ENCODE data around the gene PREB.

Gene PREB

GRCh38 chr2:27100036-27100435 lies 34.4 kb downstream of the PREB start:
- DNase-seq (ENCODE audit: extremely low spot score) = no peak
- no peak for TF ChIP-seq CTCF (IDR thresholded peaks at IDR 0.05; ENCODE audit: control extremely low read depth, extremely low read depth, low read depth, missing control alignments)
- ChIA-PET CTCF (interaction anchor here (0.9 to 10.8 kb wide), 15 partner anchors 8 to 205 kb away, joined by 3 to 136 read pairs (median 4); partner anchors contain the start of genes KHK, PREB and TRIM54), POLR2A (no interaction called here)

GRCh38 chr2:27099334-27099955 lies 35.0 kb downstream of the PREB start:
- DNase-seq (ENCODE audit: extremely low spot score) = no peak
- ChIA-PET CTCF (interaction anchor here (0.7 to 10.8 kb wide), 17 partner anchors 8 to 206 kb away, joined by 3 to 136 read pairs (median 4); partner anchors contain the start of genes KHK, PREB and TRIM54), POLR2A (no interaction called here)
- TF ChIP-seq CTCF (IDR thresholded peaks at IDR 0.05; ENCODE audit: control extremely low read depth, extremely low read depth, low read depth, missing control alignments) = no peak

GRCh38 chr2:27097341-27097740 lies 37.1 kb downstream of the PREB start:
- CTCF ChIA-PET = interaction anchor here (0.7 to 10.8 kb wide), 19 partner anchors 8 to 586 kb away, joined by 3 to 136 read pairs (median 5); partner anchors contain the start of genes KHK and TRIM54
- POLR2A ChIA-PET = no interaction called here
- no peak for DNase-seq (ENCODE audit: extremely low spot score)
- no peak for TF ChIP-seq CTCF (IDR thresholded peaks at IDR 0.05; ENCODE audit: control extremely low read depth, extremely low read depth, low read depth, missing control alignments)

DNA sequence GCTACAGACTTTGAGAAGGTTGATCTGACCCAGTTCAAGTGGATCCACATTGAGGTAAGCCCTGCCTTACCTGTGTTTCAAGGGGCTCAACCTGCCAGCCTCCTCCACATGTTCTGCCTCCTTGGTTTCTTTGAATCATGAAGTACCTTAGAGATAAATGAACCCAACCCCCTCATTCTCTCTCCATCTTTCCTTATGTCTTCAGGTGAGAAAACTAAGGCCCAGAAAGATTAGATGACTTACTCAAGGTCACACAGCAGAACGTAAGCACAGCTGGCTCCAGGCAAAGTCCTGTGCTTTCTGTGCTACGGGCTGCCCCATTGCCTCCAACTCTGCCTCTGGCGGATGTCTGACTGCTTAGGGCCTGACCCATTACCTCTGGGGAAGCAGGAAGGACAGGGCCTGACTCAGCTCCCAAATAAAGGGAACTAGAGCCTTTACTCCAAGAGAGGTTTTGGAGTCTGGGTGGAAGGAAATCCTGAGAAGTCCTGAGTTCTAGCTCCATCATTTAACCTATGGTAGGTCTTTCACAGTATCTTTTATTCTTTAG lies 37.6 kb downstream of the PREB start:
- no peak for DNase-seq (ENCODE audit: extremely low spot score)
- ChIA-PET POLR2A (no interaction called here), CTCF (interaction anchor here (0.7 to 10.8 kb wide), 19 partner anchors 9 to 586 kb away, joined by 3 to 136 read pairs (median 5); partner anchors contain the start of genes KHK and TRIM54)
- TF ChIP-seq CTCF (IDR thresholded peaks at IDR 0.05; ENCODE audit: control extremely low read depth, extremely low read depth, low read depth, missing control alignments) = no peak

DNA sequence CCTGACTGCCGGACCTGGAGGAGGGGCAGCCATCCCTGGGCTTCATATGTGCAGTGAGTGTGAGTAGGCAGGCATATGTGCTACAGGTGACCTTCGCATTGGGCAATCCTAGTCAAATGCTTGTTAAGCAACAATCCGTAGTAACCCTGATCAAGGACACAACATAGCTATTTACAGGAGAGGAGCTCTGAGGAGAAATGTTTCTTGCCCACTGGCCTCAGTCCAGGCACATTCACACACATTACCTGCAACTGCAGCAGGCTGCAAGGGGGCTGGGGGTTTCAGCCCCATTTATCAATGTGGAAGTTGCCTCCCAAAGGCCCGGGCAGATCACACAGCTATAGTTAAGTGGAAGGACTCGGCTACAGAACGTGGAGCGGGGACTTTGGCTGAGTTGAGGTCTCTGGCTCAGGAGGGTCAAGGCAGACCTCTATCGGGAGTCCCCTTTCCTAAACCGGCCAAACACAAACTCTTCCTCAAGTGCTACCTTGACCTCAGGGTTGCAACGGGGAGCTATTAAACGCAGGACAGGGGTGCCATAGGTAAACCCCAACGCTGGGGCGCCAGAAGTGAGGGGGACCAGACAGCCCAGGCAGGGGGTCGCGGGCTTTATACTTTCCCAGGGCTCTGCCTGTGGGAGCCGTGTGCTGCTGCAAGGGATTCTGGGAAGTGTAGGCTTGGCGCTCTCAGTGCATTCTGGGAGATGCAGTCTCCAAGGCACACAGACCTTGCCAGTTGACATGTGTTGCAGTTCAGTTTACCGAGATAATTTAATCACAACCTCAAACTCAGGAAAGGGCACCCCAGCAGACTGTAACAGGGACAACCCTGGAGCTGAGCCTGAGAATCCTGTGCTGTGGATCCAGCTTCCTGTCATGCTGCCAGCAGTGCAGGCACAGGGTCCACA lies 38.4 kb downstream of the PREB start:
- DNase-seq (ENCODE audit: extremely low spot score) = peak; percentile 85
- TF ChIP-seq CTCF (IDR thresholded peaks at IDR 0.05; ENCODE audit: control extremely low read depth, extremely low read depth, low read depth, missing control alignments) = no peak
- POLR2A ChIA-PET = no interaction called here
- CTCF ChIA-PET = interaction anchor here (1.0 to 10.8 kb wide), 11 partner anchors 10 to 207 kb away, joined by 3 to 136 read pairs (median 5); partner anchors contain the start of genes KHK and TRIM54

DNA sequence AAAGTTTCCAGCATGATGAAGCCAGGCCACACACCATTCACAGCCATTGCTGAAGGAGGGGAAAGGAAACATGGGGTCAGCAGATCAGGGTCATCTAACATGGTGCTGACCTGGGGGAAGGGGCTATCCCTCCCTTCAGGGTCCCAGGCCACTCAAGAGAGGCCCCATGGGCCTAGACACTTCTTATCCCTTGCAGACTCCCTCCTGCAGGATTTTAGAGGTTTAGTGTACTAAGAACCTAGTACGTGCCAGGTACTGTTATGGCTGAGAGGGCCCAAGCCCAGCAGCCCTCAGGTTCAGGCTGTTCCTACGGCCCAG lies 39.0 kb downstream of the PREB start:
- CTCF ChIA-PET = interaction anchor here (1.2 to 10.8 kb wide), 5 partner anchors 10 to 186 kb away, joined by 3 to 136 read pairs (median 33); partner anchors contain the start of genes KHK and TRIM54
- POLR2A ChIA-PET = no interaction called here
- TF ChIP-seq CTCF (IDR thresholded peaks at IDR 0.05; ENCODE audit: control extremely low read depth, extremely low read depth, low read depth, missing control alignments) = no peak

More for the DNA sequence above, 39.0 kb downstream of the PREB start:
- no peak for DNase-seq (ENCODE audit: extremely low spot score)
